Naive thymus-derived CD8-positive, alpha-beta T cell (primary cell): ENCODE results near the gene SKP2. TPM values are rescaled to one million over a fixed set of nuclear protein-coding genes. Genes with fewer than 3 reads are reported as not detected.
"Not testable (repeated sequence)": the region's sequence is repeated elsewhere in the genome, so short reads cannot be mapped to it uniquely, and the experiment has no call there.

Source experiments
- ATAC-seq, 2 donors: fragments of 150-1000 bp; cut with Tn5 transposase in 1 of 2; sonication (Bioruptor Pico), chemical (Tn5 transposase) in 1 of 2; 1 replicate in 1 of 2; 2 replicates in 1 of 2; pipeline ENCODE4 v1.10.0; 2021; ENCODE audit warnings: mild to moderate bottlenecking in 2 of 2, moderate library complexity in 2 of 2
- POLR2A ChIA-PET: fragments of 350-600 bp; sonication (Branson Sonifier 250); formaldehyde crosslinking; loops from one replicate; lab custom pipeline; 2021; ENCODE audit warnings: antibody characterized with exemption; lab: Charles Lee
- DNase-seq, 10 donors: peaks; one replicate each; pipeline versions ENCODE4 v3.0.0 to v3.0.0-alpha.2; 2020 to 2022
- H3K27ac Mint-ChIP-seq, 10 donors: one replicate each; pipeline ENCODE4 v1.8.0; 2020 to 2022; ENCODE audit warnings: mild to moderate bottlenecking in 10 of 10, mixed read lengths in 10 of 10, moderate library complexity in 4 of 10, inconsistent platforms in 1 of 10
- H3K27me3 Mint-ChIP-seq, 5 donors: one replicate each; pipeline ENCODE4 v1.8.0; 2021 to 2022; ENCODE audit warnings: mixed read lengths in 5 of 5
- H3K36me3 Mint-ChIP-seq, 3 donors: one replicate each; pipeline ENCODE4 v1.8.0; 2020 to 2022; ENCODE audit warnings: mixed read lengths in 3 of 3, mild to moderate bottlenecking in 2 of 3, inconsistent platforms in 1 of 3
- H3K4me1 Mint-ChIP-seq, 4 donors: one replicate each; pipeline ENCODE4 v1.8.0; 2021 to 2022; ENCODE audit warnings: mixed read lengths in 4 of 4
- H3K4me3 Mint-ChIP-seq, 10 donors: one replicate each; pipeline ENCODE4 v1.8.0; 2020 to 2022; ENCODE audit warnings: mild to moderate bottlenecking in 10 of 10, mixed read lengths in 10 of 10, moderate library complexity in 6 of 10, inconsistent platforms in 1 of 10
- H3K9me3 Mint-ChIP-seq, 9 donors: one replicate each; pipeline ENCODE4 v1.8.0; 2020 to 2022; ENCODE audit warnings: mixed read lengths in 9 of 9, mild to moderate bottlenecking in 3 of 9, inconsistent platforms in 1 of 9, moderate library complexity in 1 of 9
- polyA plus RNA-seq, 3 donors: library from polyadenylated mRNA; unstranded; fragments of 300-500 nt; fragmentation: Illumina TruSeq; gene quantifications; one replicate each; pipeline ENCODE4 v1.2.3, GENCODE V29; 2021
- total RNA-seq, 8 experiments: library from RNA in 2 of 8; stranded (reverse) in 2 of 8; gene quantifications; one replicate each; pipeline ENCODE4 v1.2.3 and lab custom pipeline; 2021 to 2026

SKP2 gene
- total and polyA plus RNA-seq, 5 experiments from 2014 or later = 15.3 to 21.5 (median 18.5) TPM

DNA sequence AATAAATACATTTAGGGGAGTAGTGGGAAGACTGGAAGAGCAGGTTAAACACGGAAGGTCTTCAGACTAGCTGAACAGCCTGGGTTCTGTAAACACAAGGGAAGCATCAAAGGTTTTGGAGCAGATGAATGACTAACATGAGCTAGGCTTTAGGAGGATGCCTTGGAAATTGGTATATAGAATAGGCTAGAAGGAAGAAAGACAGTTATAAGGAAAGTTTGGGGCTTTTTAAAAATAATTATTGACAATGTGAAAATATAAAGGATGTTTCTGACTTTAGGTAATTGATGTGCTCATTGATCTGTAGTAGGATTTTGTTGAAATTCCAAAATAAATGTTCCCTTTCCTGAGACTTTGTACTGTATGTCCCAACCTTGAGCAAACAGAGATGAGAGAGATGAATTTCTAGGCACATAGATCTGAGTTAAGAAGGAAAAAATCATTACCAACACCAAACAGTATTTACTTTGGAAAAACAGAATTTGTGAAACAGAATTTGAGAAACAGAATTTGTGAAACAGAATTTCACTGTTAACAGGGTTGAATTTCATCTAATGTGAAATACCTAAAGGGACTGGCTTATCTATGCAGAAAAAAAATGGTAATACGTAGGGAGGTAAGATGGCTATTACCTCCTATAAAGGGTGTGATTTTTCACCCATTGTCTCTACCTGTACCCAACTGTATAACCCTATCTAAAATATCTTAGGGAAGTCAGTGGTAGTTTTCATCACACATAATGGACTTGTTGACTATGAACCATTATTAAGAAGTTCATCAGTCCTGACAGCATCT lies 28.8 kb downstream of the SKP2 start:
- DNase-seq = no peak
- H3K27ac Mint-ChIP-seq = peak overlapping the region in 2 of 10 donors; percentile 13 to 15

DNA sequence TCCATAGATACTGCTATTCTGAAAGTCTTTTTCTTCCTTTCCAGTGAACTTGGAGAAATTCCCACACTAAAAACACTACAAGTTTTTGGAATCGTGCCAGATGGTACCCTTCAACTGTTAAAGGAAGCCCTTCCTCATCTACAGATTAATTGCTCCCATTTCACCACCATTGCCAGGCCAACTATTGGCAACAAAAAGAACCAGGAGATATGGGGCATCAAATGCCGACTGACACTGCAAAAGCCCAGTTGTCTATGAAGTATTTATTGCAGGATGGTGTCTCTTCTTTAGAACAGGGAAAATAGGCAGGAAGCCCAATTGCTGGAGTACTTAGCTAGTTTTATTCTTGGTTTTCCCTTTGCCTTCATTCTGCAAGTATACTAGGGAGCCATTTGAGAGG lies 29.9 kb downstream of the SKP2 start:
- H3K27me3 Mint-ChIP-seq = no peaks in the 10 kb centered on the region
- no peak for ATAC-seq

More for the DNA sequence above, 28.8 kb downstream of the SKP2 start:
- H3K9me3 Mint-ChIP-seq = peaks cover 0 to under 1% (median 0%) of the 10 kb centered on the region in 9 donors
- H3K4me1 Mint-ChIP-seq = no peaks in the 10 kb centered on the region
- no peak overlapping the region for H3K4me3 Mint-ChIP-seq
- POLR2A ChIA-PET = no interaction called here
- H3K27me3 Mint-ChIP-seq = no peaks in the 10 kb centered on the region
- H3K36me3 Mint-ChIP-seq = peaks cover 10 to 82% (median 43%) of the 10 kb centered on the region in 3 donors
- no peak for ATAC-seq

DNA sequence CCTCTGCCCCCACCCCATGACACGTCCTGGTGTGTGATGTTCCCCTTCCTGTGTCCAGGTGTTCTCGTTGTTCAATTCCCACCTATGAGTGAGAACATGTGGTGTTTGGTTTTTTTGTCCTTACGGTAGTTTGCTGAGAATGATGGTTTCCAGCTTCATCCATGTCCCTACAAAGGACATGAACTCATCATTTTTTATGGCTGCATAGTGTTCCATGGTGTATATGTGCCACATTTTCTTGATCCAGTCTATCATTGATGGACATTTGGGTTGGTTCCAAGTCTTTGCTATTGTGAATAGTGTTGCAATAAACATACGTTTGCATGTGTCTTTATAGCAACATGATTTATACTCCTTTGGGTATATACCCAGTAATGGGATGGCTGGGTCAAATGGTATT lies 32.5 kb downstream of the SKP2 start:
- peaks cover 0 to 28% (median 18%) of the 10 kb centered on the region in 9 donors for H3K9me3 Mint-ChIP-seq
- H3K27me3 Mint-ChIP-seq, H3K4me3 Mint-ChIP-seq, H3K4me1 Mint-ChIP-seq, POLR2A ChIA-PET, ATAC-seq, DNase-seq, H3K27ac Mint-ChIP-seq: not testable (repeated sequence)
- peaks cover 22 to 86% (median 69%) of the 10 kb centered on the region in 3 donors for H3K36me3 Mint-ChIP-seq

More for the DNA sequence above, 29.9 kb downstream of the SKP2 start:
- H3K27ac Mint-ChIP-seq = no peak overlapping the region
- no peaks in the 10 kb centered on the region for H3K4me1 Mint-ChIP-seq
- H3K9me3 Mint-ChIP-seq = peaks cover 0 to 3% (median 0%) of the 10 kb centered on the region in 9 donors
- DNase-seq = no peak
- H3K4me3 Mint-ChIP-seq = no peak overlapping the region
- peaks cover 6 to 86% (median 51%) of the 10 kb centered on the region in 3 donors for H3K36me3 Mint-ChIP-seq
- POLR2A ChIA-PET = no interaction called here

DNA sequence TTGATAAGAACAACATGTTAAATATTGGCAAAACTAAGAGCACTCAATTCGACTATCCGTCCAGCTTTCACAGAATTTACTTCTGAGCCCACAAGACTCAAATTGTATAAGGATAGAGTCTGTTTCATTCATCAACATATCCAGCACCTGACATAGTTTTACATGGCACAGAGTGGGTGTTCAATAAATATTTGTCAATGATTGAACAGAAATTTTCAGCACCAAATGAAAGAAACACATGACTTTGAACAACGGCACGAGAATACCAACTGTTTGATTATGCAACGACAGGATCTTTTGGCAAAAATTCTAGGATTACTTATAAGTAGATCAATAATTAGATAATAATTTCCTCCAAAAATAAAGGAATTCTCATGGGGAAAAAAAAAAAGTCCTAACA lies 41.8 kb downstream of the SKP2 start:
- no peaks in the 10 kb centered on the region for H3K27me3 Mint-ChIP-seq
- POLR2A ChIA-PET = no interaction called here
- peaks cover 17 to 72% (median 46%) of the 10 kb centered on the region in 3 donors for H3K36me3 Mint-ChIP-seq
- H3K4me1 Mint-ChIP-seq = peaks cover 0 to 2% (median 0%) of the 10 kb centered on the region in 4 donors
- no peak overlapping the region for H3K27ac Mint-ChIP-seq
- DNase-seq = no peak
- H3K4me3 Mint-ChIP-seq = no peak overlapping the region
- peaks cover 1 to 21% (median 9%) of the 10 kb centered on the region in 9 donors for H3K9me3 Mint-ChIP-seq
- ATAC-seq = no peak

DNA sequence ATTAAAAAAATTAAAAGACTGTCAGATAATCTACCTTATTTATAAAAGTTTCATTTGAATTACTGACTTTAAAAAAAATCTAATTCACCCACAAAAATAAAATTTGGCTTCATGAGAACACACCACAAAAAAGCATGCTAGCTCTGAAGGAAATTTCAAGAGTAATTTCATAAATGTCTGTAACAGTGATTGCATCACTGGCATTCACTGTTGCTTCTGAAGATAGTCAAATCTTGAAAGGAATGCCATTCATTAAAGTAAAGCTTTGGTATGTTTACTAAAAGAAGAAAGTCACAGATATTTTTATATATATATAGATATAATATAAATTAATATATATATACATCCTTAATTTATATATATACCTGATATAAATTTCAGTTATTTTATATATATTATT lies 46.4 kb downstream of the SKP2 start:
- H3K4me1 Mint-ChIP-seq = no peaks in the 10 kb centered on the region
- peak overlapping the region in 1 of 10 donors; percentile 59 for H3K27ac Mint-ChIP-seq
- no peaks in the 10 kb centered on the region for H3K27me3 Mint-ChIP-seq
- H3K9me3 Mint-ChIP-seq = no peaks in the 10 kb centered on the region
- no peak for DNase-seq
- H3K4me3 Mint-ChIP-seq = no peak overlapping the region
- POLR2A ChIA-PET = no interaction called here
- peaks cover 6 to 71% (median 21%) of the 10 kb centered on the region in 3 donors for H3K36me3 Mint-ChIP-seq
- ATAC-seq = no peak

DNA sequence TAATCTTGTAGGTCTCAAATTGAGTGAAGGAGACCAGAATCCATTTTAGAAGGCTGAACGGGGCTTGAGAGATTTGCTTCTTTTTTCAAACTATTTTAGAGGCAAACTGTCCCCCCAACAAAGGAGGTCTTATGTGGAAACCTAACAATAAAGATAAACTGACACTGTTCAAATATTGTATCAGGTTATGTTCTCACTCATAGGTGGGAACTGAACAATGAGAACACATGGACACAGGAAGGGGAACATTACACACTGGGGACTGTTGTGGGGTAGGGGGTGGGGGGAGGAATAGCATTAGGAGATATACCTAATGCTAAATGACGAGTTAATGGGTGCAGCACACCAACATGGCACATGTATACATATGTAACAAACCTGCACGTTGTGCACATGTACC lies 46.9 kb downstream of the SKP2 start:
- H3K4me3 Mint-ChIP-seq, H3K9me3 Mint-ChIP-seq, ATAC-seq, DNase-seq, H3K4me1 Mint-ChIP-seq, POLR2A ChIA-PET, H3K27me3 Mint-ChIP-seq: not testable (repeated sequence)
- peak overlapping the region in 2 of 10 donors; percentile 21 to 39 for H3K27ac Mint-ChIP-seq
- H3K36me3 Mint-ChIP-seq = peaks cover 6 to 72% (median 17%) of the 10 kb centered on the region in 3 donors

DNA sequence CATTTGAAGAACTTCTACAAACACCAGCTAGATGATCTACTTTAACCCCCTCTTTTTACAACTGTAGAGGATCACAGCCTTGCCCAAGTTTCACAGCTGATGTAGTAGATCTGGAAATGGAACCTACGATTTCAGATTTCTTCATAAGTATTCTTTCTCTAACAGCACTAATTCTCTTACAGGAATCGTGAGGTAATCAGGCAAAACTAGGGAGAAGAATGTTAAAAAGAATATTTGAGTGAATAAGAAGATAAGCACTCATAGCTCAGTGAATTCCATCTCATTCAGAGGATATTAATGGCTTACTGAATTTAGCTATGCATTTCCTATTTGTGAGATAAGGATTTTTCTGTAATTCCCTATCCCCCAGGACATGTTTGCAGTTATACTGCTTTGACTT lies 47.7 kb downstream of the SKP2 start:
- no peak for DNase-seq
- Mint-ChIP-seq H3K4me3 (no peak overlapping the region), H3K27me3 (no peaks in the 10 kb centered on the region), H3K27ac (no peak overlapping the region), H3K9me3 (no peaks in the 10 kb centered on the region), H3K36me3 (peaks cover 6 to 72% (median 13%) of the 10 kb centered on the region in 3 donors), H3K4me1 (no peaks in the 10 kb centered on the region)
- no peak for ATAC-seq
- POLR2A ChIA-PET = interaction anchor here (1.1 kb wide), 1 partner anchor 42 kb away, joined by 3 read pairs; the partner anchor contains the start of gene NADK2

DNA sequence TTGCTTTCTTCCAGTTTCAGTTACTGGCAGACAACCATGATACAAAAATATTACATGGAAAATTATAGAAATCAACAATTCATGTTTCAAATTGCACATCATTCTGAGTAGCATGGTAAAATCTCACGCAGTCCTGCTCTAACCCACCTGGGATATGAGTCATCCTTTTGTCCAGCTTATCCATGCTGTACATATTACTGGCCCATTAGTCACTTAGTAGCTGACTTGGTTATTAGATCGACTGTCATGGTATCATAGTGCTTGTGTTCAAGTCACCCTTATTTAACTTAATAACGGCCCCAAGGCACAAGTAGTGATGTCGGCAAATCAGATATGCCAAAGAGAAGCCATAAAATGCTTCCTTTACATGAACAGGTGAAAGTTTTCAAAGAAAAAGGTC lies 48.6 kb downstream of the SKP2 start:
- H3K4me1 Mint-ChIP-seq = no peaks in the 10 kb centered on the region
- peaks cover 6 to 71% (median 17%) of the 10 kb centered on the region in 3 donors for H3K36me3 Mint-ChIP-seq
- ATAC-seq (no peak), DNase-seq (no peak)
- H3K4me3 Mint-ChIP-seq = no peak overlapping the region
- H3K9me3 Mint-ChIP-seq = no peaks in the 10 kb centered on the region
- POLR2A ChIA-PET = interaction anchor here (1.1 kb wide), 1 partner anchor 42 kb away, joined by 3 read pairs; the partner anchor contains the start of gene NADK2
- H3K27ac Mint-ChIP-seq = no peak overlapping the region
- H3K27me3 Mint-ChIP-seq = no peaks in the 10 kb centered on the region

DNA sequence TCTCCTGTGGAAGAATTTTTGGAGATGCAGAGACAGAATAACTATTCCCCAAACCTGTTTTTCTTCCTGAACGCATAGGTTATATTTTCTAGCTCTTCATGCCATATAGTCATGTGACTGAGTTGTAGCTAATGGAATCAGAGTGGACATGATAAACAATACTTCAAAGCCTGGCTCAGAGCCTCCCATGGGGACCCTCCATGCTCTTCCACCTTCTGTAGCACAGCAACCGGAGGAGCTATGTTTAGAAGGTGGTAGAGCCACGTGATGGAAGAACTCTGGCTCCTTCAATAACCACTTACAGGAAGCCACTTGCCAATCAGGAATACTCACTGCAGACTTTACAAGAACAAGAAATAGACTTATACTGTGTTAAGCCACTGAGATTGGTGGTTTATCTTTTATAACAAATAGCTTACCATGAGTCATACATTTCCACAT lies 50.6 kb downstream of the SKP2 start:
- Mint-ChIP-seq H3K36me3 (peaks cover 11 to 69% (median 19%) of the 10 kb centered on the region in 3 donors), H3K4me3 (no peak overlapping the region), H3K9me3 (no peaks in the 10 kb centered on the region), H3K27me3 (no peaks in the 10 kb centered on the region), H3K27ac (peak overlapping the region in 2 of 10 donors; percentile 17 to 61), H3K4me1 (no peaks in the 10 kb centered on the region)
- POLR2A ChIA-PET = no interaction called here
- DNase-seq (no peak), ATAC-seq (no peak)

DNA sequence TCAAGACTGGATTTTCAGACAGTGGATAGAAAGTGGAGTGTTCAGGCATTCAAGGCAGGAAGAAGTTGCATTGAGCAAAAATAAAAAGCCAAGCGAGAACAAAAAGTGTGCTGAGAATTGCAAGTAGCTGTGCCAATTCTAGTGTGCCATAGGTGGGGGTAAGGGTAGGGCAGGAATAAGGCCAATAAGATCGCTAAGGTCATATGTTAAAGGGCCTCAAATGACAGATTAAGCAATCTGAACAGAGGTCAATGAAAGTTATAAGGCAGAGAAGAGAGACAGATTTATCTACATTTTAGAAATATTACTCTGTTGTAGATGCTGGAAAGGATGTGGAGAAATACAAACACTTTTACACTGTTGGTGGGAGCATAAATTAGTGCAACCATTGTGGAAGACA lies 53.4 kb downstream of the SKP2 start:
- POLR2A ChIA-PET = no interaction called here
- no peaks in the 10 kb centered on the region for H3K27me3 Mint-ChIP-seq
- ATAC-seq = no peak
- H3K4me1 Mint-ChIP-seq = no peaks in the 10 kb centered on the region
- H3K27ac Mint-ChIP-seq = no peak overlapping the region
- H3K36me3 Mint-ChIP-seq = peaks cover 11 to 58% (median 23%) of the 10 kb centered on the region in 3 donors
- H3K4me3 Mint-ChIP-seq = no peak overlapping the region
- DNase-seq = no peak
- H3K9me3 Mint-ChIP-seq = no peaks in the 10 kb centered on the region

DNA sequence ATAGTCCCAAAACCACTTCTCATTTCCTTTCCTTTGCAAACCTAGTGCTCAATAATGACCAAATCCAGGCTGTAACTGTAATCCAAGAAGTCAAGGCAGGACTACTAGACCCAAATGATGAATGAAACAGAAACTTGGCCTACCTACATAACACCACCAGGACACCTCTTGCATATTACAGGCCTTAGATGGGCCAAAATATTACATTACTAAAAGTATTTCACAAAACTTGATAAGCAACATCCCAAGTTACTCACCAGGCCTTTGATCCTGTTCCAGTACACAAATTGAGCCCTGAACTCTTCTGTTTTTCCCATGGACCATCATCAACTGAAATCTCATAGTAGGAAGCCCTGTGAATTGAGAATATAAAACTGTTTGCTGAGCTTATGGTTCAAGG lies 55.0 kb downstream of the SKP2 start:
- Mint-ChIP-seq H3K4me3 (no peak overlapping the region), H3K4me1 (no peaks in the 10 kb centered on the region), H3K36me3 (peaks cover 11 to 55% (median 24%) of the 10 kb centered on the region in 3 donors), H3K9me3 (no peaks in the 10 kb centered on the region), H3K27ac (no peak overlapping the region), H3K27me3 (no peaks in the 10 kb centered on the region)
- no peak for ATAC-seq
- POLR2A ChIA-PET = no interaction called here
- DNase-seq = no peak

DNA sequence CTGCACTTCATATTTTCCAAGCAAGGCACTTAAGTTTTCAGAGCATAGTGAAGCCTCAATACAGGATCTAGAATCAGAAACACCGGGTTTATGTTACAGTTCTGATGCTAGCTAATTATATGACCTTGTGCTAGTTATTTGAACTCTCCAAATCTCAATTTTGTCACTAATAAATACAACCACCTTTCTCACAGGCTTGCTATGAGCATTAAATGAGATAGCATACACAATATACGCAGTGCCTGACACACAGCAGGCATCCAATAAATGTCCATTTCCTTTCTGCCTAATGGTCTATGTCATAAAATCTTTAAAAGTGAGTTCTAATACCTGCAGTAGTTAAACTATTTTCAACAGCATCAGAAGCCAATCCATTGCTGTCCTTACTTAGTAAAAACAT lies 56.9 kb downstream of the SKP2 start:
- no peaks in the 10 kb centered on the region for H3K9me3 Mint-ChIP-seq
- H3K27me3 Mint-ChIP-seq = no peaks in the 10 kb centered on the region
- no peak for ATAC-seq
- POLR2A ChIA-PET = no interaction called here
- H3K4me3 Mint-ChIP-seq = no peak overlapping the region
- H3K27ac Mint-ChIP-seq = peak overlapping the region in 1 of 10 donors; percentile 41
- H3K36me3 Mint-ChIP-seq = peaks cover 11 to 55% (median 27%) of the 10 kb centered on the region in 3 donors
- no peak for DNase-seq
- H3K4me1 Mint-ChIP-seq = no peaks in the 10 kb centered on the region

DNA sequence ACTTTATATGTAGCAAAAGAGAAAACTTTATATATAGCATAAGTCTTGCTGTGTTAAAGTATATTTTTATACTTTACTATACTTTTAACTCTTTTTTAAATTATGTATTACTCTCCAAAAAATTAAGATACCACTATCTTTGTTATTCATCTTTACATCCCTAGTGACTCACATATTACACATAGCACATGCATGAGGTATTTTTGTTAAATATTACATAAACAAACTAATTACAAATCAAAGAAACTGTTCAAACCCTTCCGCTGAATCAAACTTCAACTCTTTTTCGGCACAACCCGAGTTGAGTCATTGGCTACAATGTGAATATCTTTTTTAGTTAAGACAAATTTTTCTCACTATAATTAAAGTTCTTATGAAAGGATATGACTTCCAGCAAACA lies 57.8 kb downstream of the SKP2 start:
- Mint-ChIP-seq H3K4me3 (no peak overlapping the region), H3K36me3 (peaks cover 11 to 56% (median 27%) of the 10 kb centered on the region in 3 donors), H3K27me3 (no peaks in the 10 kb centered on the region), H3K27ac (peak overlapping the region in 1 of 10 donors; percentile 41), H3K4me1 (no peaks in the 10 kb centered on the region), H3K9me3 (no peaks in the 10 kb centered on the region)
- ATAC-seq (no peak), DNase-seq (no peak)
- POLR2A ChIA-PET = no interaction called here
